ENCODE results near the gene ATP2B1.

DNA sequence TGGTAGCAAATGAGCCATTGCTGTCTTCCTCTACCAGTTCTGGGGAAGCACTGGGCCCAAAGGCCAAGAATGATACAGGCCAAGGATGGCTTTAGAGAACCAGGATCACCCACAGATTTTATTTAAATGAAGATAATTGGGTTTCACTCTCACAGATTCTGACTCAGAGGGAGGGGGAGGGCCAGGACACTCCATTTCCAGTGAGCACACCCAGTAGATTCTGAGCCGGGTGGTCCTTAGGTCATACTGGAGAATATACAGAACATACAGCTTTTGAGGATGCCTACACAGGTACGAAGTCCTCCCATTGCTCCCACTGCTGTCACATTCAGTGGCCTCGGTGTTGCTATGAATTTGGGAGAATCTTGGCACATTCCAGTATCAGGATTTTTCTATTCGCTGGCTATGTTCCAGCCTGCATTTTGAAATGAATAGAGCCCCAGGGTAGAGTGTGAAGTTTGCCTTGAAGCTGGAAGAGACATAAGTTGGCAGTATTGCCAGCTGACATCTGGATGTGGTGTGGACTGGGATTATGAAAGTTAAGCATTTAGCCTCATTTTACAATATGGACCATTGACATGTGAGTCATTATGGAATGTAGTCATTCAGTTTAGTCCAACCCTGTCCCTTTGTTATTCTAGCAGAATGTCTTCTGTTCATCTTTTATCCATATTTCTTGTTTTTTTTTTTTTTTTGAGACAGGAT lies 137.0 kb downstream of the ATP2B1 start:
- no peak for TF ChIP-seq TAF1 (IDR thresholded peaks at IDR 0.05; ENCODE audit: borderline replicate concordance, insufficient read depth, low read length)
- TF ChIP-seq POLR2AphosphoS5 (IDR thresholded peaks at IDR 0.05; ENCODE audit: low read depth, low read length) = no peak
